ENCODE data around the gene CTRB2. TPM values are rescaled to one million over a fixed set of nuclear protein-coding genes. Genes with fewer than 3 reads are reported as not detected.

Gene CTRB2
- total RNA-seq, 1 experiment from 2014 or later: 5.8 TPM

- TF ChIP-seq CREM (CRISPR knock-in tag; IDR thresholded peaks at IDR 0.05): no peak
Measured at GRCh38 chr16:75230471-75231110, 23.6 kb upstream of the CTRB2 start (continued).

GRCh38 chr16:75229172-75230031, 22.4 kb upstream of the CTRB2 start:
- no peak overlapping the region for H3K27ac Mint-ChIP-seq
- no peak overlapping the region for H3K4me3 Mint-ChIP-seq
- 0 out of 2 replicates have a peak, but pooled peaks have one; percentile 17 for TF ChIP-seq ZNF281 (CRISPR knock-in tag; IDR thresholded peaks at IDR 0.05)
- no peak for TF ChIP-seq PRRX2 (CRISPR knock-in tag; IDR thresholded peaks at IDR 0.05)
- no peak for TF ChIP-seq OVOL2 (CRISPR knock-in tag; IDR thresholded peaks at IDR 0.05; ENCODE audit: borderline replicate concordance)
- TF ChIP-seq TEAD4 (CRISPR knock-in tag; IDR thresholded peaks at IDR 0.05): no peak
- no peak for TF ChIP-seq ZNF512 (CRISPR knock-in tag; IDR thresholded peaks at IDR 0.05; ENCODE audit: borderline replicate concordance)
- peaks cover 3% of the 10 kb centered on the region for H3K4me1 Mint-ChIP-seq
- peaks cover 27% of the 10 kb centered on the region for H3K36me3 Mint-ChIP-seq
- no peaks in the 10 kb centered on the region for H3K27me3 Mint-ChIP-seq (ENCODE audit: low read depth)
- POLR2A ChIA-PET: no interaction called here
- CTCF ChIA-PET: no interaction called here
- no peak for ATAC-seq
- H3K9me3 Mint-ChIP-seq: no peaks in the 10 kb centered on the region
- DNase-seq (ENCODE audit: low spot score): no peak

GRCh38 chr16:75228143-75228976, 21.4 kb upstream of the CTRB2 start:
- Mint-ChIP-seq H3K27me3 (ENCODE audit: low read depth) (no peaks in the 10 kb centered on the region), H3K36me3 (peaks cover 27% of the 10 kb centered on the region), H3K4me1 (peaks cover 3% of the 10 kb centered on the region; the same call in 1 of the 2 replicates), H3K4me3 (no peak overlapping the region), H3K9me3 (no peaks in the 10 kb centered on the region), H3K27ac (no peak overlapping the region)
- ATAC-seq (no peak), DNase-seq (ENCODE audit: low spot score) (no peak)
- ChIA-PET POLR2A (interaction anchor here (0.9 to 1.4 kb wide), 3 partner anchors 20 to 25 kb away, joined by 4 read pairs; no protein-coding TSS in a partner anchor), CTCF (interaction anchor here (1.2 to 1.5 kb wide), 2 partner anchors 29 to 51 kb away, joined by 3 to 4 read pairs; no protein-coding TSS in a partner anchor)
- TF ChIP-seq ZNF281 (CRISPR knock-in tag; IDR thresholded peaks at IDR 0.05): no peak
- no peak for TF ChIP-seq ZNF532 (CRISPR knock-in tag; IDR thresholded peaks at IDR 0.05; ENCODE audit: borderline replicate concordance)
- TF ChIP-seq IRF1 (CRISPR knock-in tag; IDR thresholded peaks at IDR 0.05): no peak
- no peak for TF ChIP-seq TP53 (CRISPR knock-in tag; IDR thresholded peaks at IDR 0.05)
- TF ChIP-seq USF2 (CRISPR knock-in tag; IDR thresholded peaks at IDR 0.05): no peak
- no peak for TF ChIP-seq FOXP1 (CRISPR knock-in tag; IDR thresholded peaks at IDR 0.05; ENCODE audit: borderline replicate concordance)
- no peak for TF ChIP-seq CREM (CRISPR knock-in tag; IDR thresholded peaks at IDR 0.05)

All from WTC11 (cell line).